Smooth muscle cell of the brain vasculature (primary cell): Measurements from ENCODE around the gene MAG.

Experiments used
- DNase-seq: peaks from one replicate; pipeline ENCODE4 v3.0.0-alpha.2; 2012; ENCODE audit warnings: low read depth, low spot score

MAG gene

DNA sequence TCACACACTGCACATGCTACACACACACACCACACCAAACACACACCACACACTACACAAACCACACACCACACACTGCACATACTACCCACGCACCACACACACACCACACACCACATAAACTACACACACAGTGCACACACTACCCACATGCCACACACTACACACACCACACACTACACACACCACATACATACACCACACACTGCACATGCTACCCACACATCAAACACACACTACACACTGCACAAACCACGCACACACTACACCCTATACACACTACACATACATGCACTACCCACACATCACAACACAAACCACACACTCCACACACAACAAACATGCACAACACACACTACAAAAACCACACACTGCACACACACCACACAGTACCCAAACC lies 6.0 kb downstream of the MAG start:
- DNase-seq = no peak

DNA sequence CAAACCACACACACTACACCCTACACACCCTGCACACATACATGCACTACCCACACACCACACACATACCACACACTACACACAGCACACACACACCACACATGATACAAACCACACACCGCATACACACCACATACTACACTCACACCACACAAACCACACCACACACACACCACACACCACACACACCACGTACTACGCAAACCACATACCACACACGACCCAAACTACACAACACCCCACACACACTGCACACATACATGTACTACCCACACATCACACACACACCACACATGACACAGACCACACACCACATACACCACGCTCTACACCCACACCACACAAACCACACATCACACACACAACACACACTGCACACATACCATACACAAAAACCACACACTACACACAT lies 6.6 kb downstream of the MAG start:
- no peak for DNase-seq

GRCh38 chr19:35299523-35300338 lies 7.8 kb downstream of the MAG start:
- DNase-seq = no peak

DNA sequence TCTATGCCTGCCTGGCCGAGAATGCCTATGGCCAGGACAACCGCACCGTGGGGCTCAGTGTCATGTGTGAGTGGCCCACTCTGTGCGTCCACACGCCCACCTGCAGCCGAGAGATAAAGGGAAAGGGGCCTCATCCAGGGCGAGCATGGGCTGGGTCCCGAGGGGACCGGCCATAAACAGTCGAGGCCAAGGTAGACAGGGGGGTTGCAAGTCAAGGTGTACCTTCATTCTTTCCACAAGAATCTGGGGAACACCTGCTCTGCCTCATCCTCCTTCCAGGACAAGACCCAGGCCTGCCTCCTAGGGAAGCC lies 8.3 kb downstream of the MAG start:
- DNase-seq = no peak

- DNase-seq = no peak
Measured at GRCh38 chr19:35301961-35302360, 10.0 kb downstream of the MAG start.

DNA sequence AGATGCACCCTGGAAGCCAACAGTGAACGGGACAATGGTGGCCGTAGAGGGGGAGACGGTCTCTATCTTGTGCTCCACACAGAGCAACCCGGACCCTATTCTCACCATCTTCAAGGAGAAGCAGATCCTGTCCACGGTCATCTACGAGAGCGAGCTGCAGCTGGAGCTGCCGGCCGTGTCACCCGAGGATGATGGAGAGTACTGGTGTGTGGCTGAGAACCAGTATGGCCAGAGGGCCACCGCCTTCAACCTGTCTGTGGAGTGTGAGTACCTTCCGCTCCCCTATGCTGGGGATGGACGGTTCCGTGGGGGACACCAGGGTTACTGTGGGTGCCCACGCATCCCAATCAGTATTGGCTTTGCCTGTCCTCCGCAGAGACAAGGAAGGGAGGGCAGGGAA lies 10.5 kb downstream of the MAG start:
- no peak for DNase-seq

GRCh38 chr19:35303357-35303915 lies 11.5 kb downstream of the MAG start:
- no peak for DNase-seq

DNA sequence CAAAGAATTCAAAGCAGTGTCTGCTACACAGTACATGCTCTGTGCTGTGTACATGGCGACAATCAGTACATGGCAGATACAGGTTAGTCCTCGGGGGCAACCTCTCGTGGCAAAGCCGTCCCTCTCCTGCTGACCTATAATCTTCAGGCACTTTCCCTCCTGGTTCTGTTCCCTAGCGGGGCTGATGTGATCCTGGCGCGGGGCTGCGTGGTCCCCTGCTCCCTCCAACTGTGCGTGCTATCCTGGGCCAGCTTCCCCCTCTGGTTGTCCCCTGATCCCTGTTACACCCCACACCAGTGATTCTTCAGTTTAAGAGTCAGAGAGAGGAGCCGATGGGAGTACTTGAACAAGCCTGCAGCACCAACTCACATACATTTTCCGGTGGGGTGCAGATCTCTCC lies 12.1 kb downstream of the MAG start:
- DNase-seq = no peak

DNA sequence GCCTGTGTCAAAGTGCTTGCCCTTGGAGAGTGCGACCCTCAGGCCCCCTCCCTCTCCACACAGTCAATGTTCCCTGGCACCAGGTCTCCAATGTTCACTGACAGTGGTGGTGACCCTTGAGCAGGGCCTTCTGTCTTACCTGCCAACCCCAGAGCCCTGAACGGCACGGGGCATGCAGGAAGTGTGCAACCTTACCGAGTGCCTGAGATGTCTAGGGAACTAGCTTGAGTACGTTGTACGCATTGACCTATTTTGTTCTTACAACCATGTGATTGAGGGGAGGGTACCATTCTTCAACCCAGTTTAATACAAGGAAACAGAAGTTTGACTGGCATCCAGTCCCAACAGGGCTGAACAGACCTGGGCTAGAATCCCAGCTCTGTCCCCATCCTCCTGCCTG lies 13.2 kb downstream of the MAG start:
- no peak for DNase-seq

- no peak for DNase-seq
Measured at GRCh38 chr19:35306473-35307246, 14.7 kb downstream of the MAG start.

- no peak for DNase-seq
Measured at GRCh38 chr19:35307931-35308330, 16.0 kb downstream of the MAG start.

DNA sequence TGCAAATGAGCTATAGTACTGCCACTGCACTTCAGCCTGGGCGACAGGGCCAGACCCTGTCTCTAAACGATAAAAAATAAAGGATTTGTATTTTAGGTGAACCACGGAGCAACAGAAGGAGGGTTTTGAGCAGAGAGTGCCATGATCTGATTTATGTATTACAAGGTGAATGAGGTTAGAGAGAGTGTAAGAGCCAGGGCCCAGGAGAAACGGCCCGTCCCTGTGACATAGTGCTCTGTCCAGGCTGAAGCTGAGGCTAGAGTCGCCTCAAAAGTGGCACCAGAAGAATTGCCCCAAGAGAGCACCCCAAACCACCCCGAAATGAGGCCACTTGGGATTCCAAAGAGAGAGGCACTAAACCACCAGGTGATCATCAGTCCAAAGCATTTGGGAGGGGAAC lies 16.9 kb downstream of the MAG start:
- no peak for DNase-seq

- no peak for DNase-seq
Measured at GRCh38 chr19:35309481-35310279, 17.7 kb downstream of the MAG start.

GRCh38 chr19:35310331-35310730 lies 18.4 kb downstream of the MAG start:
- DNase-seq = no peak

DNA sequence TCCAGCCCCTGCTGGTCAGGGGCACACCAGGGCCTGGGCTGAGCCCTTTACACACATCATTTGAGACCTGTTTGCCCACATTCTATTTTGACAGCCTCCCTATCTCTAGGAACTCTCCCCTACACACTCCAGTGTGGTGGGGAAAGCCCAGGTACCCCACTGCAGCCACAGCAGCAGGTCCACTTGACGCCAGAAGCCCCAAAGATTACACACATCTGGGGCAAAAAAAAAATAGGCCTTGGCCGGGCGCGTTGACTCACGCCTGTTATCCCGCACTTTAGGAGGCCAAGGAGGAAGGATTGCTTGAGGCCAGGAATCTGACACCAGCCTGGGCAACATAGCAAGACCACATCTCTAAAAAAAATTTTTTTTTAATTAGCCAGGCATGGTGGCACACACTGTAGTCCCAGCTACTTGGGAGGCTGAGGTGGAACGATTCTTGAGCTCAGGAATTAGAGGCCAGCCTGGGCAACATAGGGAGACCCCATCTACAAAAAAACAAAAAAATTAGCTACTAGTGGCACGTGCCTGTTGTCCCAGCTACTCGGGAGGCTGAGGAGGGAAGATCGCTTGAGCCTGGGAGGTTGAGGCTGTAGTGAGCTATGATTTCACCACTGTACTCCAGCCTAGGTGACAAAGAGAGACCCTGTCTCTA lies 19.0 kb downstream of the MAG start:
- no peak for DNase-seq

DNA sequence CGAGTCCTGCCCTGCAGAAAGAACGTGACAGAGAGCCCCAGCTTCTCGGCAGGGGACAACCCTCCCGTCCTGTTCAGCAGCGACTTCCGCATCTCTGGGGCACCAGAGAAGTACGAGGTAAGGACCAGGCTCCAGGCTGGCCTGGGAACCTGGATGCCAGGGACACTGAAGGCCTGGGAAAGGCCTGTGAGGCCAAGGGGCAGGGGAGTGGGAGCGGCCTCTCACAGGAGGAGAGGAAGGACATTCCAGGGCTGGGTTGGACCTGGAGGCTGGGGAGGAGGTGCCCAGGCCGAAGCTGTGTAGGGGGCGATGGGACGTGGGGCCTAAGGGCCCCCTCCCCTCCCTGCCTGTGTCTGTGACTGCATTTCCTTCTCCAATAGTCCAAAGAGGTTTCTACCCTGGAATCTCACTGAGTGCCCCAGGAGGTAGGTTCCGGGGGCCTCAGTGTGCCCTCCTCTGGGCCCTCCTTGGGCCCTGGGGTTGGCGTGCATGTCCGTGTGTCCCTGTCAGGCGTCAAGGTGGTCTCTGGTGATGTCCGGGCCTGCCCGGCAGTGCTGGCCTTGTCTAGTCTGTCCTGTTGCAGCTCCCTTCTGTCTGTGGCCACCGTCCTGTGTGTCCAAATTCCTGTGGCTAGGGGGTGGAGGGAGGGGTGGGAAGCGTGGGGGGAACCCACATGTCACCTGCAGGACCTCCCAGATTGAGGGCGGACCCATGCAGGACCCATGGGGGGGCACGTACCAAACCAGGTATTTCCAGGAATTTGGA lies 20.1 kb downstream of the MAG start:
- no peak for DNase-seq

DNA sequence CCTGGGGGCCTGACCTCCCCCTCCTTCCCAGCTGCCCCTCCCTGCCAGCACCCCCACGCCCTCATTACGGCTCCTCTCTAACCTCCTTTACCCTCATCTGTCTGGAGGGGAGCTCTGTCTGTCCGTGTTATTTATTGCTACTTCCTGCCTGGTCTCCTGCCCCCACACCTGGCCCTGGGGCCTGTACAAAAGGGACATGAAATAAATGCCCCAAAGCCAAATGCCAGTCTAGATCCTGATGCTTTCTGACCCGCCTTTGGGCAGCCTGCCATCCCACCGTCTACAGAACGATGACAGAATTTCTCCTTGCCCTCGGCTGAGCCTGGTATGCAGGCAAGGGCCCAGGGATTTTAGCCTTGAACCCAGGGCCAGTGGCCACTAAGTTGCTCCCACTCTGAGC lies 21.6 kb downstream of the MAG start:
- no peak for DNase-seq

DNA sequence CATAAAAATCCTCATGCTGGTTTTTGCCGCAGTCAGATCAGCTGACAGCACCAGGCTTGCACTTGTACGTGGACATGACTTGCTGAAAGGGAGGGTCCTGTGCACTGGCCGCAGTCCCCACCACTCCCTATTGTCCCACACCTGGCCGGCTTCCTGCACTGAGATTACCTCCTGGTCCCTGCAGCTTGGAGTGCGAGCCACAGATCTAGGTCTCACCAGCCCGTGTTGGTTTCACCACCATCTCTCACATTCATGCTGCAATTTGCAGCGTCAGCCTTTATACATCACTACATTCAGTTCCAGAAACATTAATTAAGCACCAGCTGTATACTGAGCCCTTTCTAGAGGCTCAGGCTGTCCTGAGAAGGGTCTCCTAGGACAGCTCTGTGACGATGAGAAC lies 22.1 kb downstream of the MAG start:
- DNase-seq = no peak

DNA sequence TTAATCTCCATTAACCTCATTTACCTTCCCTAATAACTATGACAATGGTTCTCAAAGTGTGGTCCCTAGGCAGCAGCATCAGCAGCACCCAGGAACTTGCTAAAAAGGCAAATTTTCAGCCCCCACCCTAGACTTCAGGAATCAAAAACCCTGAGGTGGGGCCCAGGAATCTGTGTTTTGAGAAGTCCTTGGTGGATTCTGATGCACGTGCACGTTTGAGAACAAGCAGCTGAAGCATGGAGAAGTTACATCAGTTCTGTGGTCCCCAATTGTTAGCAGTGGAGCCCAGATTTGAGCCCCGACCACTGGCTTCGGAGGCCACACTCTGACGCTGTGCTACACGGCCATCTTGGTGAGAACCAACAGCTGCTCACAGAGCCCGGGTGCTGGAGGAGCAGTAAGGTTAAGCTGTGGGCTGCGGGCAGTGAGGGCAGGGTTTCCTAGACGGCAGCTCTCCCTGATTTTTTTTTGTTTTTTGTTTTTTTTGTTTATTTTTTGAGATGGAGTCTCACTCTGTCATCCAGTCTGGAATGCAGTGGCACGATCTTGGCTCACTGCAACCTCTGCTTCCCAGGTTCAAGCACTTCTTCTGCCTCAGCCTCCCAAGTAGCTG lies 23.0 kb downstream of the MAG start:
- DNase-seq = no peak

GRCh38 chr19:35315883-35316282 lies 23.9 kb downstream of the MAG start:
- DNase-seq = no peak
